Breast epithelium (tissue), 4 donors: ENCODE measurements around the gene SPG7. TPM values are rescaled to one million over a fixed set of nuclear protein-coding genes. Genes with fewer than 3 reads are reported as not detected.

ENCODE experiments used
- DNase-seq, 2 donors: peaks; one replicate each; pipeline ENCODE4 v3.0.0-alpha.2; 2019; ENCODE audit warnings: low spot score in 2 of 2
- H3K27ac ChIP-seq, 2 donors: fragments of 200-600 bp; sonication (generic) in 1 of 2; one replicate each; pipeline ENCODE4 v1.5.1; 2016 to 2019; ENCODE audit warnings: mild to moderate bottlenecking in 1 of 2
- H3K27me3 ChIP-seq, 2 donors: fragments of 200-600 bp; sonication (generic) in 1 of 2; one replicate each; pipeline versions ENCODE4 v1.5.1 to v1.6.0; 2017 to 2019; ENCODE audit warnings: control low read depth in 1 of 2, mild to moderate bottlenecking in 1 of 2
- H3K36me3 ChIP-seq: fragments of 200-600 bp; one replicate; pipeline ENCODE4 v1.5.1; 2019
- H3K4me1 ChIP-seq, 2 donors: fragments of 200-600 bp; sonication (generic); one replicate each; pipeline ENCODE4 v1.5.1; 2016 to 2019; ENCODE audit warnings: control low read depth in 1 of 2
- H3K4me3 ChIP-seq, 3 donors: fragments of 200-600 bp; sonication (generic); 1 replicate in 2 of 3; 2 replicates in 1 of 3; pipeline ENCODE4 v1.5.1; 2016 to 2019; ENCODE audit warnings: mild to moderate bottlenecking in 3 of 3, moderate library complexity in 2 of 3
- H3K9me3 ChIP-seq, 2 donors: fragments of 200-600 bp; sonication (generic) in 1 of 2; one replicate each; pipeline ENCODE4 v1.5.1; 2016 to 2019; ENCODE audit warnings: control low read depth in 1 of 2
- CTCF ChIP-seq, 3 donors: fragments of 450-650 bp; IDR thresholded peaks; one replicate each; pipeline ENCODE4 v1.5.1; 2016 to 2017; ENCODE audit warnings: antibody characterized with exemption in 3 of 3, mild to moderate bottlenecking in 3 of 3, moderate library complexity in 3 of 3
- POLR2A ChIP-seq: fragments of 450-650 bp; IDR thresholded peaks from one replicate; pipeline ENCODE4 v1.6.1; 2016; ENCODE audit warnings: antibody characterized with exemption, mild to moderate bottlenecking, moderate library complexity
- POLR2AphosphoS5 ChIP-seq, 3 donors: sonication (generic); formaldehyde crosslinking; IDR thresholded peaks; one replicate each; pipeline ENCODE4 v1.6.1; 2017; ENCODE audit warnings: antibody characterized with exemption in 3 of 3
- intact Hi-C: fragments of 100-400 bp; cut with DNase I; formaldehyde crosslinking; loops from one replicate; pipeline ENCODE4 v1.15.1; 2023; ENCODE audit warnings: low total_unique reads
- total RNA-seq, 3 donors: library from RNA; depleted of rRNA; stranded (reverse); fragments of >200 nt; gene quantifications; one replicate each; pipeline ENCODE4 v1.1.0, GENCODE V29; 2016

SPG7 gene
- total RNA-seq, 3 donors from 2014 or later, result 104 to 126 (median 118) TPM

GRCh38 chr16:89517128-89517527 lies 8.9 kb downstream of the SPG7 start:
- Histone ChIP-seq H3K4me3 (no peak overlapping the region), H3K27ac (no peak overlapping the region), H3K9me3 (no peaks in the 10 kb centered on the region), H3K4me1 (no peaks in the 10 kb centered on the region), H3K36me3 (peaks cover 4% of the 10 kb centered on the region), H3K27me3 (no peaks in the 10 kb centered on the region)
- no peak for TF ChIP-seq POLR2AphosphoS5 (IDR thresholded peaks at IDR 0.05)
- no peak for TF ChIP-seq POLR2A
- TF ChIP-seq CTCF (IDR thresholded peaks at IDR 0.05), result no peak
- intact Hi-C loops, result no loop called here
- DNase-seq, result no peak

- TF ChIP-seq POLR2AphosphoS5 (IDR thresholded peaks at IDR 0.05) (no peak), POLR2A (no peak), CTCF (IDR thresholded peaks at IDR 0.05) (no peak)
- no peak overlapping the region for H3K27ac ChIP-seq
- no peaks in the 10 kb centered on the region for H3K36me3 ChIP-seq
- intact Hi-C loops, result no loop called here
- no peaks in the 10 kb centered on the region for H3K9me3 ChIP-seq
- DNase-seq, result no peak
- H3K27me3 ChIP-seq, result no peaks in the 10 kb centered on the region
- no peaks in the 10 kb centered on the region for H3K4me1 ChIP-seq
- H3K4me3 ChIP-seq, result no peak overlapping the region
These were observed 11.7 kb downstream of the SPG7 start for GRCh38 chr16:89519881-89520280.

GRCh38 chr16:89522287-89522686 lies 14.1 kb downstream of the SPG7 start:
- no peak for DNase-seq
- TF ChIP-seq POLR2AphosphoS5 (IDR thresholded peaks at IDR 0.05) (no peak), POLR2A (no peak), CTCF (IDR thresholded peaks at IDR 0.05) (no peak)
- Histone ChIP-seq H3K36me3 (peaks cover 6% of the 10 kb centered on the region), H3K9me3 (no peaks in the 10 kb centered on the region), H3K27me3 (no peaks in the 10 kb centered on the region), H3K27ac (no peak overlapping the region), H3K4me1 (no peaks in the 10 kb centered on the region), H3K4me3 (no peak overlapping the region)
- intact Hi-C loops, result no loop called here

- Histone ChIP-seq H3K4me3 (no peak overlapping the region), H3K9me3 (no peaks in the 10 kb centered on the region), H3K4me1 (no peaks in the 10 kb centered on the region), H3K36me3 (peaks cover 6% of the 10 kb centered on the region), H3K27me3 (no peaks in the 10 kb centered on the region), H3K27ac (no peak overlapping the region)
- DNase-seq, result no peak
- intact Hi-C loops, result no loop called here
- TF ChIP-seq CTCF (IDR thresholded peaks at IDR 0.05), result no peak
- no peak for TF ChIP-seq POLR2AphosphoS5 (IDR thresholded peaks at IDR 0.05)
- no peak for TF ChIP-seq POLR2A
These were observed 15.6 kb downstream of the SPG7 start for GRCh38 chr16:89523680-89524344.

- Histone ChIP-seq H3K4me3 (no peak overlapping the region), H3K27me3 (no peaks in the 10 kb centered on the region), H3K9me3 (no peaks in the 10 kb centered on the region), H3K4me1 (no peaks in the 10 kb centered on the region), H3K36me3 (peaks cover 6% of the 10 kb centered on the region), H3K27ac (no peak overlapping the region)
- TF ChIP-seq POLR2AphosphoS5 (IDR thresholded peaks at IDR 0.05) (no peak), POLR2A (no peak), CTCF (IDR thresholded peaks at IDR 0.05) (no peak)
- intact Hi-C loops, result no loop called here
- no peak for DNase-seq
These were observed 17.1 kb downstream of the SPG7 start for GRCh38 chr16:89525146-89525913.
